ENCODE data around the gene LPP. TPM values are rescaled to one million over a fixed set of nuclear protein-coding genes. Genes with fewer than 3 reads are reported as not detected.

LPP gene
- total and polyA plus RNA-seq, 2 of the 4 experiments (the other 2 are of a cell fraction): 16.0 to 130 TPM

- no peak overlapping the region for H2AK9ac ChIP-seq (replicated peaks; ENCODE audit: low read depth, low read length, poor library complexity)
- no peaks in the 10 kb centered on the region for H3K36me3 ChIP-seq (ENCODE audit: control insufficient read depth, insufficient read depth, low read length)
- POLR2A ChIA-PET (ENCODE audit: unreplicated experiment): interaction anchor here (0.5 kb wide), 1 partner anchor 1780 kb away, joined by 3 read pairs; no protein-coding TSS in a partner anchor
- TF ChIP-seq RFX5 (IDR thresholded peaks at IDR 0.05; ENCODE audit: low read depth, low read length) (no peak), POLR2A (IDR thresholded peaks at IDR 0.05; ENCODE audit: low read depth, low read length) (no peak), MAFK (IDR thresholded peaks at IDR 0.05; ENCODE audit: low read depth, low read length) (no peak), CHD1 (IDR thresholded peaks at IDR 0.05; ENCODE audit: low read depth, low read length) (no peak), RCOR1 (IDR thresholded peaks at IDR 0.05; ENCODE audit: insufficient replicate concordance, low read length) (no peak), USF2 (IDR thresholded peaks at IDR 0.05; ENCODE audit: low read depth, low read length) (no peak), CEBPB (IDR thresholded peaks at IDR 0.05; ENCODE audit: low read depth, low read length) (no peak), CTCF (conservative IDR thresholded peaks at IDR 0.05; ENCODE audit: low read depth, low read length) (no peak), BHLHE40 (IDR thresholded peaks at IDR 0.05; ENCODE audit: low read depth, low read length) (no peak), RAD21 (IDR thresholded peaks at IDR 0.05; ENCODE audit: low read length) (no peak)
- intact Hi-C loops (cut with micrococcal nuclease) (loop anchor here (10.0 kb wide), 1 partner anchor 350 kb away; no protein-coding TSS in a partner anchor), in situ Hi-C loops (cut with MboI; ENCODE audit: low sequenced_read_pairs) (loop anchor here (10.0 kb wide), 2 partner anchors 520 to 690 kb away; partner anchors contain the start of gene BCL6), dilution Hi-C loops (cut with HindIII; ENCODE audit: low sequenced_read_pairs, unreplicated experiment) (no loop called here)
- peak overlapping the region; percentile 91 for H3K14ac ChIP-seq (replicated peaks; ENCODE audit: low read depth, low read length)
- peak overlapping the region; percentile 97 for H3K4me2 ChIP-seq (ENCODE audit: low read depth, low read length)
- H2BK15ac ChIP-seq (ENCODE audit: low read depth, low read length): peak overlapping the region; percentile 94; the same call in 2 of the 3 replicates
- BruUV-seq (replicated peaks): no TSS peak
- peak overlapping the region; percentile 91 for H4K91ac ChIP-seq (ENCODE audit: insufficient read depth, low read depth, low read length)
- H3K27me3 ChIP-seq (ENCODE audit: control insufficient read depth, insufficient read depth, low read length): no peaks in the 10 kb centered on the region
- H3K56ac ChIP-seq (ENCODE audit: extremely low read depth, insufficient read depth, low read length): peak overlapping the region; percentile 86
- peak overlapping the region; percentile 81 for H3K9ac ChIP-seq (ENCODE audit: low read depth, low read length)
- no peaks in the 10 kb centered on the region for H3K9me3 ChIP-seq (ENCODE audit: control insufficient read depth, insufficient read depth, low read length)
- peaks cover 30 to 75% of the 10 kb centered on the region in 2 experiments for H3K79me1 ChIP-seq (ENCODE audit: low read depth in 1 of 2, low read length in 2 of 2)
- H4K8ac ChIP-seq (ENCODE audit: low read depth in 2 of 2, low read length in 2 of 2): peak overlapping the region; percentile 83 to 87
- H4K5ac ChIP-seq (ENCODE audit: low read depth, low read length): peak overlapping the region; percentile 96
- peak overlapping the region; percentile 95 for H2AK5ac ChIP-seq (ENCODE audit: low read depth, low read length)
- no peak overlapping the region for H2AFZ ChIP-seq (replicated peaks; ENCODE audit: low read length, poor library complexity)
- no peak overlapping the region for H3K4me3 ChIP-seq (ENCODE audit: insufficient read depth, low read depth, low read length)
- peak overlapping the region; percentile 99 for H2BK120ac ChIP-seq (ENCODE audit: low read depth, low read length)
- peak; percentile 73 for DNase-seq
- peak overlapping the region; percentile 94 for H3K23ac ChIP-seq (ENCODE audit: low read depth, low read length)
- H3K18ac ChIP-seq (ENCODE audit: low read depth, low read length): peak overlapping the region; percentile 80
- H3K4ac ChIP-seq (ENCODE audit: low read depth, low read length): peak overlapping the region; percentile 94
- peaks cover 43% of the 10 kb centered on the region for H3K4me1 ChIP-seq (ENCODE audit: control insufficient read depth, insufficient read depth, low read length)
- CTCF ChIA-PET: interaction anchor here (0.6 to 1.4 kb wide), 7 partner anchors 47 to 699 kb away, joined by 3 to 5 read pairs (median 3); no protein-coding TSS in a partner anchor
- no CpG with 5 or more reads among the region's 7 CpGs for WGBS, 2 experiments (ENCODE audit: extremely low coverage in 2 of 2, insufficient read length in 1 of 2)
- no peak for ATAC-seq (ENCODE audit: low read depth)
- H4K20me1 ChIP-seq (ENCODE audit: insufficient read depth, low read length): peaks cover 3% of the 10 kb centered on the region
- H3K27ac ChIP-seq (ENCODE audit: insufficient read depth, low read length): peak overlapping the region; percentile 99
- H2BK5ac ChIP-seq (ENCODE audit: low read depth, low read length, poor library complexity, severe bottlenecking): peak overlapping the region; percentile 99
- H3K9me1 ChIP-seq (ENCODE audit: insufficient read depth, low read length): peaks cover 30% of the 10 kb centered on the region
- peak overlapping the region; percentile 92 for H2BK20ac ChIP-seq (ENCODE audit: low read depth, low read length)
These were observed 110.6 kb downstream of the LPP start for GRCh38 chr3:188264226-188265207.
